Stimulated activated naive CD8-positive, alpha-beta T cell treated with anti-CD3 and anti-CD28 coated beads, Interleukin-15, Interleukin-2, amounts not matched to agents 100 ng/mL and 50 ng/mL, for 24 hours (primary cell): ENCODE measurements around the gene RALGPS1.

Experiments used
- H3K27ac Mint-ChIP-seq: one replicate; pipeline ENCODE4 v1.8.0; 2021; ENCODE audit warnings: mild to moderate bottlenecking, mixed read lengths
- H3K27me3 Mint-ChIP-seq: one replicate; pipeline ENCODE4 v1.8.0; 2021; ENCODE audit warnings: mixed read lengths
- H3K36me3 Mint-ChIP-seq: one replicate; pipeline ENCODE4 v1.8.0; 2021; ENCODE audit warnings: low read depth, mixed read lengths
- H3K4me1 Mint-ChIP-seq: one replicate; pipeline ENCODE4 v1.8.0; 2021; ENCODE audit warnings: low read depth, mixed read lengths
- H3K4me3 Mint-ChIP-seq: one replicate; pipeline ENCODE4 v1.8.0; 2021; ENCODE audit warnings: mild to moderate bottlenecking, mixed read lengths
- H3K9me3 Mint-ChIP-seq: one replicate; pipeline ENCODE4 v1.8.0; 2021; ENCODE audit warnings: mixed read lengths

RALGPS1 gene

DNA sequence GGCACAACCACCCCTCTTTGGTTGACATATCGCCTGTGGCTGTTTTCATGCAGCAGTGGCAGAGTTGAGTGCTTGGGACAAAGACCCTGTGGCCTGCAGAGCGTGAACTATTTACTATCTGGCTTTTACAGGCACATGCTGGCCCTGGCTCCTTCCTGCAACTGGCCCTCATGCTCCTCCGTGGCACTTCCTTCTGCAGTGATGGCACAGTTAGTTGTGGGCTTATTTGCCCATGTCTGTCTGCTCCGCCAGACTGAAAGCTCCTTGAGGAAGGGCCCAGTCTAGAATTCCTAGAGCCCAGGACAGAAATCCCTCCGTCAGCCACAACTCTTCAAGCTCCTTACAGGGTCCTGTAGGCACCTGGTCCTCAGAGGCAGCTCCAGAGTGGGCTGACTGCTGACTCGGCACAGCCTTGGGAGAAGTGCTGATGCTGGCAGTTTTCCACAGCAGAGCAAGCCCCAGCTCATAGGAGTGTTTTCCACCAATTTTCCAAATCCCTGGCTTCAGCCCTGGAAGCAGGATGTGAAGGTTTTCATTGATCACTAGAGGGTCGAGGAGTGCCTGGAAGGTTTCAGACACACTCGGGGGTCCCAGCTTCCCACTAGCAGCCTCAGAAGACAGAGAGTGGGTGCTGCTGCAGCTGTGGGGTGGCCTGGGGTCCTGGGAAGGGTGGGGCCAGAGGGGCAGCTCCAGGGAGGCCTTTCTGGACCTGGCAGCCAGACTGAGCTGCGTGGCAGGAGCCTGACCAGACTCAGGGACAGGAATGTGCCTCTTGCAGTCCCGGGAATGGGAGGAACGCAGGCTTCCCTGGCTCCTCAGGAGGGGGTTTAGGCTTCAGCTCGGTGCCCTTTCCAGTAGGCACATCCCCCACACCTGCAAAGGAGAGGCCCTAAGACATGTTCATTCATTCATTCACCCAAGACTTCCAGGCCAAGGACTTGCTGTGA is 264.4 kb downstream of the RALGPS1 start:
- H3K4me3 Mint-ChIP-seq, result no peak overlapping the region
- H3K36me3 Mint-ChIP-seq, result no peaks in the 10 kb centered on the region
- no peaks in the 10 kb centered on the region for H3K9me3 Mint-ChIP-seq
- no peaks in the 10 kb centered on the region for H3K4me1 Mint-ChIP-seq
- H3K27me3 Mint-ChIP-seq, result no peaks in the 10 kb centered on the region
- H3K27ac Mint-ChIP-seq, result no peak overlapping the region

DNA sequence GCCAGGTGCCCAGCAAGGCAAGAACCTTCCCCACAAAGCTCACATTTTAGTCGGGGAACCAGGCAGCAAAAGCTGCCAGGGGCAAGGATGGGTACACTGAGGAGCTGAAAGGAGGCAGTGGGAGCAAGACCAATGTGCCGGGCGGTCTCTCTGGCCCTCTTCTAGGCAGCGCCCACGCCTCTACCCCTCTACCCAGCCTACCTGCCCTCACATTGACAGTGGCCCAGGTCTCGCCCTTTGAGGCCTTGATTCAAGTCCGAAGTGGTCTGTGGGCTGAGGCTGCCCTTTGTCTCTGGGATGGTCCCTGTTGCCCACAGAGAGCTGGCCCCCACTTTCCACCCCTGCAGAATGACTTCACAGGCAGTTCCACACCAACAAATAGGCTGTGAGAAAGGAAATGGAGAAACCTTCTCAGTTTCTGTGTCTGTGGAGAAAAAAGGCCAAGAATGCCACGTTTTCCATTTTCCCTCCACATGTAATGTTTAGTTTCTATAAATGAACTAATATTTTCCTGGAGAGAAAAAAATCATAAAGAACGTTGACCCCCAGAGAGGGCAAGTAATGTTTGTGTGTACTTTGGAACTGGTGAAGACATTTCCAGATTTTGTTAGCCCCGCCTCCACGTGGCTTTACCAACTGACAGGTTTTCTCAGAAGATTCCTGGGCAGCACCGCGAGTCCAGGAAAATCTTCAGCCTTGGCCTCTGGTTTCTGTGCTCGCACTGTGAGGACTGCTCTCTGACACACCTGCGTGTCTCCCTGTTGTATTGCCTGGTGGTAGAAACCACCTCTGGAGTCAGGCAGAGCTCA is 265.3 kb downstream of the RALGPS1 start:
- Mint-ChIP-seq H3K9me3 (no peaks in the 10 kb centered on the region), H3K36me3 (no peaks in the 10 kb centered on the region), H3K4me1 (no peaks in the 10 kb centered on the region), H3K27me3 (no peaks in the 10 kb centered on the region), H3K4me3 (no peak overlapping the region), H3K27ac (no peak overlapping the region)

GRCh38 chr9:127180457-127181314 is 266.1 kb downstream of the RALGPS1 start:
- H3K27me3 Mint-ChIP-seq, result no peaks in the 10 kb centered on the region
- no peaks in the 10 kb centered on the region for H3K4me1 Mint-ChIP-seq
- no peak overlapping the region for H3K27ac Mint-ChIP-seq
- H3K36me3 Mint-ChIP-seq, result no peaks in the 10 kb centered on the region
- no peak overlapping the region for H3K4me3 Mint-ChIP-seq
- no peaks in the 10 kb centered on the region for H3K9me3 Mint-ChIP-seq

DNA sequence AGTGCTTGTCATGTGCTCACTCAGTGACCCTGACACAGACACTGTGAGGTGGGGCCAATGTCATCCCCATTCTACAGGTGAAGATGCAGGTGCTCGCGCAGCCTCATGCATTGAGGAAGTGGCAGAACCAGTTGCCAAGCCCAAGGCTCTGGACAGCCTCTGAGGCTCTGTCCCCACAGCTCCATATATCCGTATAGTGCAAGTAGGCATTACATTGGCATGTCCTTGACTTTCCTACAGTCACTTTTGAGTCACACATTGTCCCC is 266.7 kb downstream of the RALGPS1 start:
- H3K4me3 Mint-ChIP-seq, result no peak overlapping the region
- H3K4me1 Mint-ChIP-seq, result no peaks in the 10 kb centered on the region
- H3K27me3 Mint-ChIP-seq, result no peaks in the 10 kb centered on the region
- H3K27ac Mint-ChIP-seq, result no peak overlapping the region
- H3K9me3 Mint-ChIP-seq, result no peaks in the 10 kb centered on the region
- no peaks in the 10 kb centered on the region for H3K36me3 Mint-ChIP-seq

- H3K4me3 Mint-ChIP-seq, result no peak overlapping the region
- H3K36me3 Mint-ChIP-seq, result no peaks in the 10 kb centered on the region
- no peaks in the 10 kb centered on the region for H3K27me3 Mint-ChIP-seq
- H3K4me1 Mint-ChIP-seq, result no peaks in the 10 kb centered on the region
- H3K27ac Mint-ChIP-seq, result no peak overlapping the region
- no peaks in the 10 kb centered on the region for H3K9me3 Mint-ChIP-seq
These were observed 267.1 kb downstream of the RALGPS1 start for GRCh38 chr9:127181595-127182190.

GRCh38 chr9:127182901-127183746 is 268.5 kb downstream of the RALGPS1 start:
- H3K36me3 Mint-ChIP-seq, result no peaks in the 10 kb centered on the region
- no peak overlapping the region for H3K27ac Mint-ChIP-seq
- H3K9me3 Mint-ChIP-seq, result no peaks in the 10 kb centered on the region
- no peaks in the 10 kb centered on the region for H3K27me3 Mint-ChIP-seq
- H3K4me3 Mint-ChIP-seq, result no peak overlapping the region
- H3K4me1 Mint-ChIP-seq, result no peaks in the 10 kb centered on the region

DNA sequence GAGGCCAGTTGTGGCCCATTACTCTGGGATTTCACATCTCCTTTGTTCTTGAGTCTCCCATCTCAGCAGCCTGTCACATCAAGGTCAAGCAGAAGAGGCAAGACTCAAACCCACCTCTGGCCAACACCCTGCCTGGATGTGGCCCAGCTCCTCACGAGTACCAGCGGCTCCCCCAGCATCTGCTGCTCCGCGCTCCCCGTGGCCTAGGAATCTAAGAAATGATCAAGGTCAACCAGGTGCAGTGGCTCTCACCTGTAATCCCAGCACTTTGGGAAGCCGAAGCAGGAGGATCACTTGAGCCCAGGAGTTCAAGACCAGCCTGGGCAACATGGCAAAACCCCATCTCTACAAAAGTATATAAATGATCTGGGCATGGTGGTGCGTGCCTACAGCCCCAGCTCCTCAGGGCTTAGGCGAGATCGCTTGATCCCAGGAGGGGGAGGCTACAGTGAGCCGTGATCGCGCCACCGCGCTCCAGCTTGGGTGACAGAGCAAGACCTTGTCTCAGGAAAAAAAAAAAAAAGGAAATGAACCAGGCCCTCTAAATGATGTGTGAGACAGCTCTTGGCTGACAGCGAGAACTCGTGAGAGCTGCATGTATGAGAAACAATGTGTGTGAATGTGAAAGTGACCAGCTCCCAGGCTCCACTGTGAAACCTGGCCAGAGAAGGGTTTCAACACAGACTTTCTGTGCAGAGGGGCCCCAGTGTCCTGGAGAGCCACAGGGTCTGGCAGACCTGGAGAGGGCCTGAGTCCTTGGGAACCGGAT is 269.4 kb downstream of the RALGPS1 start:
- Mint-ChIP-seq H3K27me3 (no peaks in the 10 kb centered on the region), H3K9me3 (no peaks in the 10 kb centered on the region), H3K36me3 (no peaks in the 10 kb centered on the region), H3K27ac (peak overlapping the region; percentile 71), H3K4me3 (no peak overlapping the region), H3K4me1 (no peaks in the 10 kb centered on the region)

DNA sequence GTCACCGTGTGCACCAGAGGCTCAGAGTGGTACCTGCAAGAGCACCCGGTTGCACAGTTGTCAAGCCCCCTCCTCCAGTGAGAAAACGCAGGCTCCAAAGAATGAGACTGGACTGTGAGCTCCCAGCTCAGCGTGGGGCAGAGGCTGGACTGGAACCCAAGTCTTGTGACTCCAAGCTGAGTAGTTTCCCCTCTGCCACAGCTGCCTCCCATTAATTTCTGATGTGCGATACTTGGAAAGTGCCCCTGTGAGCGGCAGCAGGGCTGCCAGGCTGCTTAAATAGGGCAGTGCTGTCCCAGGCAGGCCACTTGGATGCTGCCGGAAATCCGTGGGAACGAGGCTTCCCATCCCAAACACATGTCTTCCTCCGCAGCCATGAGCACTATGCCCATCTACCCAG is 270.1 kb downstream of the RALGPS1 start:
- no peaks in the 10 kb centered on the region for H3K27me3 Mint-ChIP-seq
- H3K36me3 Mint-ChIP-seq, result no peaks in the 10 kb centered on the region
- H3K4me1 Mint-ChIP-seq, result no peaks in the 10 kb centered on the region
- no peaks in the 10 kb centered on the region for H3K9me3 Mint-ChIP-seq
- H3K4me3 Mint-ChIP-seq, result no peak overlapping the region
- no peak overlapping the region for H3K27ac Mint-ChIP-seq

DNA sequence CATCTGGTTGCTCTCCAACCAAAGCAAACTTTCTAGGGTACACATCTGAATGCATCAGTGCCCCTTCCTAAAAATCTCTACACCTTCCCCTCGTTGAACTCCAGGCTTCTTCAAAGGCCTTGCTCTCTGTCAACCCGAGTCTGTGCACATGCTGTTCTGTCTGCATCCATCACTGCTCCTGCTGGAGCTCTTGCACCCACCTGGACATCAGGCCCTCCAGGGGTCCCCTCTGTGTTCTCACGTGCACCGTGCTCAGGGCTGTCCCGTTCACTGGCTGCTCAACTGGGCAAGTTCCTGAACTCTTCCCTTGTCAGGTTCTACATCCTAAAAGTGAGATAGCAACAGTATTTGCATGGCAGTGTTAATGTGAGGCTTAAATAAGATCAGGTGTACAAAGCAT is 270.6 kb downstream of the RALGPS1 start:
- H3K9me3 Mint-ChIP-seq, result no peaks in the 10 kb centered on the region
- H3K36me3 Mint-ChIP-seq, result no peaks in the 10 kb centered on the region
- H3K4me3 Mint-ChIP-seq, result no peak overlapping the region
- no peak overlapping the region for H3K27ac Mint-ChIP-seq
- H3K4me1 Mint-ChIP-seq, result no peaks in the 10 kb centered on the region
- no peaks in the 10 kb centered on the region for H3K27me3 Mint-ChIP-seq

DNA sequence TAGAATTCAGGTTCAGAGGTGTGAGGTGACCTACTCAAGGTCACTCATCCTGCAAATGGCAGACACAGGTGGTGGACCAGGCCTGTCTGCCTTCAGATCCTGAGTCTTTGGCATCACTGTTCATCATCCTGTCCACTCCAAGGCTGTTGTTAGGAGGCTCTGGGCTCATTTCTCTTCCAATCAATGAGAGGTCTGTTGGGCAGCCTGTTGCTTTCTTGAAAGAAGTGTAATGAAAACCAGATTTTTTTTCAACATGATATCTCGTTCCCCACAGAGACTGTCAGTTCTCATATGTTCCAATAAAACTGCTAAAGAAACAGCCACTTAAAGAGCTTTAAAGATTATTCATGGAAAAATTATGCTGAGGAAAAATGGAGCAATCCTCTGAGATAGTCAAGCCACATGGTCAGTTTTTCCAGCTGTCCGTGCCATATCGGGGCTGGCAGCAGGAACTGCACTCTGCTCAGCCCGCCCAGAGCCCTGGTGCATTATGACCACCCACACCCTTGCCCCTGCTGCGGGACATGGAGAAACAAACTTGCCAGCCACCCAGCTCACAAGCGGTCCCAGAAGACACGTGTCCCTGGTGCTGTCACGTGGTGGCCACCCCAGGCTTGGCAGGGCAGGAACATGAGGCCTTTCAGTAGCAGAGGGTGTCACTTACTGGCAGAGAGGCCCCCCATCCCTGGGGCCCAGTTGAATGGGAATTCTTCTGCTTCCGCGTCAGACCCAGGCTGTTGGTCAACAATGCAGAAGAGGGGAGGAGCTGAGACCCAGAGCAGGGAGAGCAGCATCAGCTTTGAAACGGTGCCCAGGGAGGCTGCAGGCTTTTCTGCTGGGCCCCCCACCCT is 271.6 kb downstream of the RALGPS1 start:
- Mint-ChIP-seq H3K9me3 (no peaks in the 10 kb centered on the region), H3K27me3 (no peaks in the 10 kb centered on the region), H3K4me3 (no peak overlapping the region), H3K36me3 (no peaks in the 10 kb centered on the region), H3K4me1 (no peaks in the 10 kb centered on the region), H3K27ac (no peak overlapping the region)

- no peaks in the 10 kb centered on the region for H3K9me3 Mint-ChIP-seq
- no peaks in the 10 kb centered on the region for H3K4me1 Mint-ChIP-seq
- H3K4me3 Mint-ChIP-seq, result no peak overlapping the region
- no peaks in the 10 kb centered on the region for H3K27me3 Mint-ChIP-seq
- H3K36me3 Mint-ChIP-seq, result no peaks in the 10 kb centered on the region
- H3K27ac Mint-ChIP-seq, result no peak overlapping the region
These were observed 272.2 kb downstream of the RALGPS1 start for GRCh38 chr9:127186806-127187205.

- H3K36me3 Mint-ChIP-seq, result no peaks in the 10 kb centered on the region
- H3K4me1 Mint-ChIP-seq, result no peaks in the 10 kb centered on the region
- no peaks in the 10 kb centered on the region for H3K9me3 Mint-ChIP-seq
- no peak overlapping the region for H3K27ac Mint-ChIP-seq
- H3K4me3 Mint-ChIP-seq, result no peak overlapping the region
- H3K27me3 Mint-ChIP-seq, result no peaks in the 10 kb centered on the region
These were observed 272.8 kb downstream of the RALGPS1 start for GRCh38 chr9:127187231-127187956.
